NOMO-1 treated with DMSO at 0.1 percent for 48 hours (cell line): Measurements from ENCODE around the gene ACOT13.
"Not testable (repeated sequence)": the region's sequence is repeated elsewhere in the genome, so short reads cannot be mapped to it uniquely, and the experiment has no call there.

Experiments
- DNase-seq: peaks from one replicate; lab custom pipeline; 2025; ENCODE audit not compliant: unreplicated experiment; lab: John Stamatoyannopoulos, UW

The ACOT13 gene

DNA sequence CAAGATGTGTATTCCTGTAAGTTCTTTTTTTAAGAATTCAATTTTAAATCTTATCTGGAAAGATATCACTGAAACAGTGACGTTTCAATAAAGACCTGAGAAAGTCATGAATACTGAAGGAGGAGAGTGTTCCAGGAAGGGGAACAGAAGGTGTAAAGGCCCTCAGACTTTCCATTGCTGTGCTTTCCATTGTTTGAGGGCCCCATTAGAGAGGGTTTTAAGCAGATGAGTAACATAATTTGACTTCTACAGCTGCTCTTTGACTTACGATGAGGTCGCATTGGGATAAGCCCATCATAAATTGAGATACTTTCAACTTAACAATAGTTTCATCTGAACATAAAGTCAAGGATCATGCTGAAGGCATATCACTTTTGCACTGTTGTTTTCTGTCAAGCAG, 24.7 kb downstream of the ACOT13 start:
- no peak for DNase-seq

DNA sequence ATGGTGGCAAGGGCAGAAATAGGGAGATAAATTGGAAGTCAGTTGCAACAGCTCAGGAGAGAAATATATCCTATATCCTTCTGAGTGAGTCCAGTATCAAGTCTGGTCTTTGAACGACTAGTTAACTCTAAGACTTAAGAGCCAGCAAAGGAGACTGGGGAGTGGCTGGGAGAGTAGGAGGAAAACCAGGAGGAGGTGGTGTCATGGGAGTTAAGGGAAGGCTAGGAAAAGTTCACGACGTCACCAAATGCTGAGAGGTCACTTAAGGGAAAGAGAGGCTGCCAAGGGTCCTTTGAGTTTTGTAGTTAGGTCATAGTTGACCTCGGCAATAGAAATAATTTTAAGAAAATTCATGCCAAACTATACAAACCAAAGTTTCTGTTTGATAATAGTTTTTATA, 25.1 kb downstream of the ACOT13 start:
- no peak for DNase-seq

DNA sequence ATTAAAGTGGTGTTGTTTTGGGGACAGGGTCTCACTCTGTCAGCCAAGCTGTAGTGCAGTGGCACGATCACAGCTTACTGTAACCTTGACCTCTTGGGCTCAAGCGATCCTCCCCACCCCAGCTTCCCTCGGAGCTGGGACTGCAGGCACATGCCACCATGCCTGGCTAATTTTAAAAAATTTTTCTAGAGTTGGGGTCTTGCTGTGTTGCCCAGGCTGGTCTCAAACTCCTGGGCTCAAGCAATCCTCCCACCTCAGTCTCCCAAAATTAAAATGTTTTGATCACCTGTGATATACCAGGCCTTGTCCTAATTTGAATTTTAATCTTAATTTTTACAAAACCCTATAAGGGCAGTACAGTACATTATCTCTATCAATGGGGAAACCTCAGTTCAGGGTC, 25.5 kb downstream of the ACOT13 start:
- no peak for DNase-seq

GRCh38 chr6:24692848-24693592, 26.1 kb downstream of the ACOT13 start:
- DNase-seq, result no peak

GRCh38 chr6:24694198-24694597, 27.3 kb downstream of the ACOT13 start:
- DNase-seq, result no peak

GRCh38 chr6:24695635-24696034, 28.8 kb downstream of the ACOT13 start:
- DNase-seq, result peak; percentile 40

DNA sequence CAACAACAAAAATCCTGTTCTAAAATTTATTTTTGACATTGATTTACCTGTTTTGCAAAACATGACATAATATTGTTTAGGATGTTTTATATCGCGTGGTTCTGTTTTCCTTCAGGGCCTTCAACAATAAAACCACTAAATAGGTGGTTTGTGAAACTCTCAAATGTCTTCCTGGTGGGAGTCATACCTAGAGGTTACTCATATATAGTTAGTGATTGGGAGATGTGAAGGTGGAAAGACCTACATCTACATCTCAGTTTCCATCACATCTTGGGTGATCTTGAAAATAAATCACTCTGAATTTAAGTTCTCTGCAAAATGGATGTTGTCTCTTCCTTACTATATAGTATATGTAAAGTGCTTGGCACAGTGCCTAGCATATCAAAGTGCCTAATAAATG, 29.2 kb downstream of the ACOT13 start:
- no peak for DNase-seq

GRCh38 chr6:24699521-24700359, 32.9 kb downstream of the ACOT13 start:
- no peak for DNase-seq

- DNase-seq, result no peak
Observed at GRCh38 chr6:24702720-24703282, 35.9 kb downstream of the ACOT13 start.

GRCh38 chr6:24704468-24704867, 37.6 kb downstream of the ACOT13 start:
- no peak for DNase-seq

GRCh38 chr6:24708612-24709011, 41.7 kb downstream of the ACOT13 start:
- no peak for DNase-seq

DNA sequence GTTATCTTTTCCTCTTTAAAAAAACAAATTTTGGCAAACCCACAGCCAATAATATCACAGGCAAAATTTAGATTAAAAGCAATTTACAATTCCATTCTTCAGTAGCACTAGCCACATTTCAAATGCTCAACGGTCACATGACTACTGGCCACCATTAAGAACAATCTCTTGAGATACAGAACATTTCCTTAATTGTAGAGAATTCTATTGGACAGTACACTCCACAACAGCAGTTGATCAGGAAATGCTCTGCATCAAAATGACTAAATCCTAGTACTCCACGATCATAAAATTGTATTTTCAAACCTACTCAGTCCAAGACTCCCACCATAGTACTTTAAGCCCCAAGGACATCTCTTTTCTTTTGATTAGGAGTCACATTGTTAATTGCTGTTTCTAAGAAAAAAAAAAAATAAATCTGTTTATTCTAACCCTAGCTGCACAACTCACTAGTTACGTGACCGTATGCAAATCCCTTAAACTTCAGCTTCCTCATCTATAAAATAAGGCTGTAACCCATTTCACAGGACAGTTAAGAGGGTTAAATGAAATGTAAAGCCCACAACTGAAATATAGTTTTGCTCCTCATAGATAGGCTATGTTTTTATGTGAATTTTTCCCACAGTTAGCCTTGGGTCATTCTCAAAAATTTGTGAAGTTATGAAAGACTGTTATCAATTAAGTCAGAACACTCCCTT, 42.3 kb downstream of the ACOT13 start:
- no peak for DNase-seq

DNA sequence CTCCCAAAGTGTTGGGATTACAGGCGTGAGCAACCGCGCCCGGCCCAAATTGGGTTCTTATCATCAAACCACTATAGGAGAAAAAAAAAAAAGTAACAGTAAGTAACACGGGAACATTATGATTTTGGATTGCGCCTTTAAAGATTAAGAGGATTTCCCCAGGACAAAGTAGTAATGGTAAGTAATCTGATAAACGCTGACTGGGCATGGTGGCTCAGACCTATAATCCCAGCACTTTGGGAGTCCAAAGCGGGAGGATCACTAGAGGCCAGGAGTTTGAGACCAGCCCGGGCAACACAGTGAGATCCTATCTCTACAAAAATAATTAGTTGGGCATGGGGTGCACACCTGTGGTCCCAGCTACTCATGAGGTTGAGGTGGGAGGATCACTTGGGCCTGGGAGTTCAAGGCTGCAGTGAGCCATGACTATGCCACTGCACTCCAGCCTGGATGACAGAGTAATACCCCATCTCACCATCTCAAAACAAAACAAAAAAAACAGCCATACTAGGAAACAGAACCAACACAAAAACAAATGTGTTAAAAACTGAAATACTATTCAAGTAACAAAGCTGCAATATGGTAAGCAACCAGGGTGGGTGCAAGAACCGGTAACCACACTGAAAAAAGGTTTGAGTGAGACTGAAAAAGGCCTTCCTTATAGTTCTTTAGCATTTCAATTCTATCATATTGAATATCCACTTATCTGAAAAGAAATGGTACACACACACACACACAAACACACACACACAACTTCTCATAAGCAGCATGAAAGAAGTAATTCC, 43.8 kb downstream of the ACOT13 start:
- DNase-seq, result no peak

GRCh38 chr6:24716602-24717148, 49.8 kb downstream of the ACOT13 start:
- DNase-seq, result not testable (repeated sequence)

- DNase-seq, result no peak
Observed at GRCh38 chr6:24718449-24719124, 51.7 kb downstream of the ACOT13 start.

DNA sequence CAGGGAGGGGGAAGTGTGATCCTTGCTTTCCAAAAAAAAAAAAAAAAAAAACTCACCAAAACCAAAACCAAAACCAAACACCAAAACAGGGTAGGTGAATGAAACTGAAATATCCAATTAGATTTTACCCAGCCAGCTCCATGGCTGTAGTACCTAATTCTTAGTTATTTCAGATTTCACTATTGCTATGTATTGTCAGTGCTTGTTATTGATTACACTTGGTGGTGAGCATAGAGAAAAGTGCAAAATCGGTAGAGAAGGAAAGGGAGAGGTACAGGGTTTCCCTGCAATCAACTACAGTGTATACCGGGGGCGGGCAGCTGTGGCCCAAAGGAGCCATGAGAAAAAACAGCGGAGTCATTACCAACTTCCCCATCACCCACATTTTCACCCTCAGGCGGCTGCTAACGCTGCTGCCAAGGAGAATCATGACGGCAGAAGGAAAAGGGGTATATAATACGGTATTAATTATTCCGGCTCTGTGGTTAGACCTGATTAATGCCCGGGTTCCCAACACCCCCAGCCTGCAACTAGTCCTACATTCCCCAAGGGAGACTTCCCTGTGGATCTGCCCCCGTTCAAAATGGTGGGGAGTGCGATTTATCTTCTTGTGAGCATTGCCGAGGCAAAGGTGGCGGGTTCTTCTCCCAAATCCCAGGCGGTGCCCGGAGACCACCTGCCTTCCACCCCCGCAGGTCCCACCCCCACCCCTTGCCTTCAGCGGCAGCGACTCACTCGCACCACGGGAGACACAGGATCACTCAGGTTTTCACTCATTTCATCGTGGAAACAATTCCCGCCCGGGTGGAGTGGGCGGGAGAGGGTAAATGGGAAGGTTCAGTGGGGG, 52.5 kb downstream of the ACOT13 start, which contains the start of gene C6orf62:
Gene C6orf62, minus strand, starts transcription at position 30 of the 847 bp plus-strand sequence. CDS start 486 bp downstream, outside the sequence.
- peak; percentile 61 for DNase-seq

DNA sequence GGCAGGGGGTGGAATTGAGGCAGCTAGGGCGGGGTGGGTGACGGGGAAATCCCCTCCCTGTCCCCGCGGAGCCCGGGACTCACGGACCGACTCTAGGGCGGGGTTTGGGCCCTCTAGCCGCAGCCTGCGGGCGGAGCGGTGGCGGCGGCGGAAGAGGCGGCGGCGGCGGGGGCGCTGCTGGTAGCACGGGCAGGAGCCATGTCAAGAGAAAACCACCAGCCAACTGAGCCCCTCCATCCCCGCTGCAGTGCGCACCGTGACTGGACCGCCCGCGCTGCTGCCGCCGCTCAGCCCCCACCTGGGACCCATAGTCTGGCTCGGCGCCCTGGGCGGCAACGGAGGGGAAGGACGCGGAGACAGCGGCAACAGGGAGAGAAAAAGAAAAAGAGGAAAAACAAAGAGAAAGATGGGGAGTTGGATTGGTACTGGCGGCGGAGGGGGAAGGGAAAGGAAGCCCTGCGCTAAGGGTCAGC, 53.3 kb downstream of the ACOT13 start:
- peak; percentile 41 for DNase-seq

DNA sequence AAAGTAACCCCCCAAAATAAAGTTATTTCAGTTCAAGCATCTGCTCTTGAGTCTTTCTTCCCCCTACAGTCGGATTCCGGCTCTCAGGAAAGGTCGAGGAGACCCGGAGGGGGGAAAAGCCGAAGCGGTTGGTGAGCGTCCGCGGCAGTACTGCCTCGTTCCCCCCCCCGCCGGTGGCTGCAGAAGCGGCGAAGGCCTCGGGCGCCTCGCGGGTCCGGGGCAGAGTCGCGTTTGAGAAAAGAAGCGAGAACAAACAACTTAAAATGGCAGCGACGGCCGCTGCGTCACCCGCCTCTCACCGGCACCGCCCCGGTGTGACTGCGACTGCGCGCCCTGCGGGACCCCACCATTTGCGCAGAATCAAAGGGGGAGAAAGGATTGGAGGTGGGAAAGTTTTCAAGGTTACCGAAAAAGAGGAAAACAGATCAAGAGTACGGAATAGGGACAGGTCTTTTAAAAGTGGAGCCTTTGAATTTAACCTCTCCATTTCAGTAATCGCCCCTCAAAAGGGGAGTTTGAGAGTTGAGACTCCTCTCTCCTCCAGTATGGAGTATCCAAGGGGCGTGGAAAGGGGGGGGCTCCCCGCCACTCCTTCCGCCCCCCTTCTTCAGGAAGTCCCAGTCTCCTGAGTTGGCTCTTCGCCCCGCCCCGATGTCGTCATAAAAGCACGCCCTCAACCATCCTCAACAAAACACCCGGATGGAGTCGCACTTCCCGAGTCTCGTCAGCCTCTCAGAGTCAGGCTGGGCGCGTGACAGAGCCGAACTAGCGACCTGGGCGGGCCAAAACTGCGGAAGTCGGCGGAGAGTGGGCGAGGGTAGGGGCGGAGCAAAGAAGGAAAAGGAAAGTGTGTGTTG, 54.0 kb downstream of the ACOT13 start:
- DNase-seq, result peak; percentile 99
